Immature natural killer cell (primary cell): ENCODE data around the gene ZBED2. TPM values are rescaled to one million over a fixed set of nuclear protein-coding genes. Genes with fewer than 3 reads are reported as not detected.
A peak's percentile ranks its signal among the peaks of the same experiment; 100 is the strongest.

Source experiments
- DNase-seq, 3 donors: peaks; one replicate each; pipeline ENCODE4 v3.0.0; 2022; ENCODE audit warnings: mixed read lengths in 1 of 3
- H3K27ac Mint-ChIP-seq, 6 donors: one replicate each; pipeline ENCODE4 v1.8.0; 2020; ENCODE audit warnings: mixed read lengths in 6 of 6, mild to moderate bottlenecking in 5 of 6, inconsistent platforms in 4 of 6, moderate library complexity in 3 of 6
- H3K27me3 Mint-ChIP-seq, 3 donors: one replicate each; pipeline ENCODE4 v1.8.0; 2020 to 2021; ENCODE audit warnings: low read depth in 3 of 3, mild to moderate bottlenecking in 3 of 3, mixed read lengths in 3 of 3, moderate library complexity in 3 of 3, inconsistent platforms in 1 of 3
- H3K36me3 Mint-ChIP-seq, 3 donors: one replicate each; pipeline ENCODE4 v1.8.0; 2020; ENCODE audit warnings: mixed read lengths in 3 of 3, inconsistent platforms in 2 of 3, mild to moderate bottlenecking in 2 of 3
- H3K4me1 Mint-ChIP-seq, 2 donors: one replicate each; pipeline ENCODE4 v1.8.0; 2020; ENCODE audit warnings: inconsistent platforms in 2 of 2, mild to moderate bottlenecking in 2 of 2, mixed read lengths in 2 of 2, moderate library complexity in 1 of 2
- H3K4me3 Mint-ChIP-seq, 5 donors: one replicate each; pipeline ENCODE4 v1.8.0; 2020; ENCODE audit warnings: mild to moderate bottlenecking in 5 of 5, mixed read lengths in 5 of 5, inconsistent platforms in 3 of 5, moderate library complexity in 3 of 5
- H3K9me3 Mint-ChIP-seq, 6 donors: one replicate each; pipeline ENCODE4 v1.8.0; 2020; ENCODE audit warnings: mild to moderate bottlenecking in 6 of 6, mixed read lengths in 6 of 6, inconsistent platforms in 4 of 6, moderate library complexity in 3 of 6
- polyA plus RNA-seq, 3 donors: library from polyadenylated mRNA; unstranded; fragments of 300-500 nt; fragmentation: Illumina TruSeq; gene quantifications; one replicate each; pipeline ENCODE4 v1.2.3, GENCODE V29; 2021

The ZBED2 gene
- polyA plus RNA-seq, 3 donors from 2014 or later, result 0.50 TPM; not detected in 2

- Mint-ChIP-seq H3K27ac (peak overlapping the region; percentile 79 to 95 (median 90)), H3K36me3 (peaks cover 0 to 11% (median 9%) of the 10 kb centered on the region in 3 donors), H3K27me3 (peaks cover 0 to 2% (median 2%) of the 10 kb centered on the region in 3 donors), H3K4me3 (peak overlapping the region in 1 of 5 donors; percentile 51), H3K4me1 (peaks cover 49 to 72% of the 10 kb centered on the region in 2 donors), H3K9me3 (no peaks in the 10 kb centered on the region)
- no peak for DNase-seq
Observed at GRCh38 chr3:111615880-111616279, 20.7 kb upstream of the ZBED2 start.

GRCh38 chr3:111613294-111613693, 18.1 kb upstream of the ZBED2 start:
- H3K27ac Mint-ChIP-seq, result peak overlapping the region; percentile 25 to 95 (median 54)
- no peak overlapping the region for H3K4me3 Mint-ChIP-seq
- no peaks in the 10 kb centered on the region for H3K9me3 Mint-ChIP-seq
- H3K36me3 Mint-ChIP-seq, result peaks cover 4 to 22% (median 21%) of the 10 kb centered on the region in 3 donors
- peaks cover 70 to 88% of the 10 kb centered on the region in 2 donors for H3K4me1 Mint-ChIP-seq
- no peak for DNase-seq
- H3K27me3 Mint-ChIP-seq, result peaks cover 0 to 2% (median 2%) of the 10 kb centered on the region in 3 donors

- peak overlapping the region; percentile 85 to 93 (median 88) for H3K27ac Mint-ChIP-seq
- H3K4me1 Mint-ChIP-seq, result peaks cover 56 to 80% of the 10 kb centered on the region in 2 donors
- peaks cover 19 to 45% (median 31%) of the 10 kb centered on the region in 3 donors for H3K36me3 Mint-ChIP-seq
- no peaks in the 10 kb centered on the region for H3K27me3 Mint-ChIP-seq
- no peaks in the 10 kb centered on the region for H3K9me3 Mint-ChIP-seq
- peak overlapping the region; percentile 43 to 77 (median 66) for H3K4me3 Mint-ChIP-seq
- DNase-seq, result no peak
Observed at GRCh38 chr3:111610612-111611054, 15.5 kb upstream of the ZBED2 start.

GRCh38 chr3:111610189-111610588, 15.0 kb upstream of the ZBED2 start:
- no peaks in the 10 kb centered on the region for H3K27me3 Mint-ChIP-seq
- DNase-seq, result peak; percentile 66 to 71 (median 70)
- H3K36me3 Mint-ChIP-seq, result peaks cover 19 to 49% (median 32%) of the 10 kb centered on the region in 3 donors
- peak overlapping the region; percentile 43 to 77 (median 66) for H3K4me3 Mint-ChIP-seq
- H3K9me3 Mint-ChIP-seq, result no peaks in the 10 kb centered on the region
- peak overlapping the region; percentile 85 to 93 (median 88) for H3K27ac Mint-ChIP-seq
- H3K4me1 Mint-ChIP-seq, result peaks cover 52 to 76% of the 10 kb centered on the region in 2 donors

GRCh38 chr3:111609700-111610099, 14.6 kb upstream of the ZBED2 start:
- Mint-ChIP-seq H3K27ac (peak overlapping the region; percentile 85 to 93 (median 88)), H3K4me3 (peak overlapping the region; percentile 43 to 77 (median 66)), H3K27me3 (no peaks in the 10 kb centered on the region), H3K4me1 (peaks cover 49 to 71% of the 10 kb centered on the region in 2 donors), H3K9me3 (no peaks in the 10 kb centered on the region), H3K36me3 (peaks cover 19 to 52% (median 36%) of the 10 kb centered on the region in 3 donors)
- DNase-seq, result no peak

- H3K4me1 Mint-ChIP-seq, result peaks cover 53 to 78% of the 10 kb centered on the region in 2 donors
- H3K27ac Mint-ChIP-seq, result peak overlapping the region; percentile 83 to 86 (median 85)
- H3K36me3 Mint-ChIP-seq, result peaks cover 19 to 63% (median 44%) of the 10 kb centered on the region in 3 donors
- H3K4me3 Mint-ChIP-seq, result peak overlapping the region in 4 of 5 donors; percentile 44 to 57 (median 52)
- DNase-seq, result peak; percentile 43 to 54 (median 47)
- no peaks in the 10 kb centered on the region for H3K27me3 Mint-ChIP-seq
- no peaks in the 10 kb centered on the region for H3K9me3 Mint-ChIP-seq
Observed at GRCh38 chr3:111608383-111608782, 13.2 kb upstream of the ZBED2 start.

- Mint-ChIP-seq H3K9me3 (no peaks in the 10 kb centered on the region), H3K27ac (peak overlapping the region; percentile 83 to 86 (median 85)), H3K4me1 (peaks cover 51 to 74% of the 10 kb centered on the region in 2 donors), H3K36me3 (peaks cover 19 to 70% (median 50%) of the 10 kb centered on the region in 3 donors), H3K4me3 (no peak overlapping the region), H3K27me3 (no peaks in the 10 kb centered on the region)
- no peak for DNase-seq
Observed at GRCh38 chr3:111607240-111607920, 12.2 kb upstream of the ZBED2 start.

GRCh38 chr3:111605493-111605892, 10.3 kb upstream of the ZBED2 start:
- peaks cover 21 to 68% (median 47%) of the 10 kb centered on the region in 3 donors for H3K36me3 Mint-ChIP-seq
- no peak for DNase-seq
- H3K4me1 Mint-ChIP-seq, result peaks cover 39 to 57% of the 10 kb centered on the region in 2 donors
- no peaks in the 10 kb centered on the region for H3K9me3 Mint-ChIP-seq
- peak overlapping the region in 2 of 6 donors; percentile 50 to 51 for H3K27ac Mint-ChIP-seq
- no peaks in the 10 kb centered on the region for H3K27me3 Mint-ChIP-seq
- no peak overlapping the region for H3K4me3 Mint-ChIP-seq

- peak overlapping the region in 5 of 6 donors; percentile 18 to 51 (median 36) for H3K27ac Mint-ChIP-seq
- H3K4me1 Mint-ChIP-seq, result peaks cover 34 to 52% of the 10 kb centered on the region in 2 donors
- peaks cover 21 to 69% (median 47%) of the 10 kb centered on the region in 3 donors for H3K36me3 Mint-ChIP-seq
- no peak overlapping the region for H3K4me3 Mint-ChIP-seq
- no peak for DNase-seq
- H3K27me3 Mint-ChIP-seq, result no peaks in the 10 kb centered on the region
- no peaks in the 10 kb centered on the region for H3K9me3 Mint-ChIP-seq
Observed at GRCh38 chr3:111605018-111605417, 9.9 kb upstream of the ZBED2 start.

GRCh38 chr3:111604119-111604518, 9.0 kb upstream of the ZBED2 start:
- Mint-ChIP-seq H3K27me3 (no peaks in the 10 kb centered on the region), H3K36me3 (peaks cover 26 to 74% (median 51%) of the 10 kb centered on the region in 3 donors), H3K4me3 (no peak overlapping the region), H3K4me1 (peaks cover 26 to 43% of the 10 kb centered on the region in 2 donors), H3K27ac (peak overlapping the region in 5 of 6 donors; percentile 24 to 56 (median 54)), H3K9me3 (no peaks in the 10 kb centered on the region)
- DNase-seq, result no peak

- Mint-ChIP-seq H3K4me1 (peaks cover 22 to 38% of the 10 kb centered on the region in 2 donors), H3K27ac (peak overlapping the region in 5 of 6 donors; percentile 23 to 81 (median 51)), H3K4me3 (no peak overlapping the region), H3K9me3 (no peaks in the 10 kb centered on the region), H3K27me3 (no peaks in the 10 kb centered on the region), H3K36me3 (peaks cover 26 to 70% (median 47%) of the 10 kb centered on the region in 3 donors)
- no peak for DNase-seq
Observed at GRCh38 chr3:111603679-111604078, 8.5 kb upstream of the ZBED2 start.

- Mint-ChIP-seq H3K36me3 (peaks cover 26 to 71% (median 48%) of the 10 kb centered on the region in 3 donors), H3K9me3 (no peaks in the 10 kb centered on the region), H3K27ac (peak overlapping the region in 1 of 6 donors; percentile 43), H3K4me3 (no peak overlapping the region), H3K27me3 (no peaks in the 10 kb centered on the region), H3K4me1 (peaks cover 6 to 20% of the 10 kb centered on the region in 2 donors)
- DNase-seq, result no peak
Observed at GRCh38 chr3:111601810-111602209, 6.7 kb upstream of the ZBED2 start.

GRCh38 chr3:111598552-111598951, 3.4 kb upstream of the ZBED2 start:
- peak overlapping the region in 1 of 6 donors; percentile 28 for H3K27ac Mint-ChIP-seq
- no peaks in the 10 kb centered on the region for H3K9me3 Mint-ChIP-seq
- peaks cover 7 to 29% of the 10 kb centered on the region in 2 donors for H3K4me1 Mint-ChIP-seq
- no peaks in the 10 kb centered on the region for H3K27me3 Mint-ChIP-seq
- no peak for DNase-seq
- peaks cover 32 to 65% (median 42%) of the 10 kb centered on the region in 3 donors for H3K36me3 Mint-ChIP-seq
- H3K4me3 Mint-ChIP-seq, result no peak overlapping the region

- H3K36me3 Mint-ChIP-seq, result peaks cover 36 to 62% (median 39%) of the 10 kb centered on the region in 3 donors
- no peak for DNase-seq
- H3K27ac Mint-ChIP-seq, result peak overlapping the region in 5 of 6 donors; percentile 12 to 60 (median 33)
- H3K4me3 Mint-ChIP-seq, result no peak overlapping the region
- peaks cover 6 to 28% of the 10 kb centered on the region in 2 donors for H3K4me1 Mint-ChIP-seq
- H3K9me3 Mint-ChIP-seq, result no peaks in the 10 kb centered on the region
- no peaks in the 10 kb centered on the region for H3K27me3 Mint-ChIP-seq
Observed at GRCh38 chr3:111598139-111598538, 3.0 kb upstream of the ZBED2 start.
